Middle frontal gyrus (tissue), 1 donor: ENCODE data around the gene CHRNB1.

Source experiments
- DNase-seq: peaks from one replicate; pipeline ENCODE4 v3.0.0-alpha.2; 2015; ENCODE audit warnings: low spot score; ENCODE audit errors: extremely low spot score

CHRNB1 gene

DNA sequence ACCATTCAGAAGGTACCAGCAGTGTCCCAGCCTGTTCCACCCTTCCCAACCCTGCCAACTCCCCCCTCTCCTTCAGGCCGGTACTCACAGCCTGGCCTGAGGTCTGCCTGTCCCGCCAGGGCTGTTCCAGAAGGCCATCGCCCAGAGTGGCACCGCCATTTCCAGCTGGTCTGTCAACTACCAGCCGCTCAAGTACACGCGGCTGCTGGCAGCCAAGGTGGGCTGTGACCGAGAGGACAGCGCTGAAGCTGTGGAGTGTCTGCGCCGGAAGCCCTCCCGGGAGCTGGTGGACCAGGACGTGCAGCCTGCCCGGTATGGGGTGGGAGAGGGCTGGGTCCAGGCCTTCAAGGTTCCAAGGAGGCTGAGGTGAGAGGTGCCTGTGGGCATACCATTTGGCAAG lies 30.0 kb upstream of the CHRNB1 start:
- DNase-seq = no peak

DNA sequence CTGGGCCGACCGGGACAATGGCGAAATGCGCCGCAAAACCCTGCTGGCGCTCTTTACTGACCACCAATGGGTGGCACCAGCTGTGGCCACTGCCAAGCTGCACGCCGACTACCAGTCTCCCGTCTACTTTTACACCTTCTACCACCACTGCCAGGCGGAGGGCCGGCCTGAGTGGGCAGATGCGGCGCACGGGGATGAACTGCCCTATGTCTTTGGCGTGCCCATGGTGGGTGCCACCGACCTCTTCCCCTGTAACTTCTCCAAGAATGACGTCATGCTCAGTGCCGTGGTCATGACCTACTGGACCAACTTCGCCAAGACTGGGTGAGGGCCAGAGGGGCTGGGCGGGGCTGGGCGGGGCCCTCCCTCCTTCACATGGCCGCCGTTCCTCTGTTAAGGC lies 29.1 kb upstream of the CHRNB1 start:
- DNase-seq = no peak

DNA sequence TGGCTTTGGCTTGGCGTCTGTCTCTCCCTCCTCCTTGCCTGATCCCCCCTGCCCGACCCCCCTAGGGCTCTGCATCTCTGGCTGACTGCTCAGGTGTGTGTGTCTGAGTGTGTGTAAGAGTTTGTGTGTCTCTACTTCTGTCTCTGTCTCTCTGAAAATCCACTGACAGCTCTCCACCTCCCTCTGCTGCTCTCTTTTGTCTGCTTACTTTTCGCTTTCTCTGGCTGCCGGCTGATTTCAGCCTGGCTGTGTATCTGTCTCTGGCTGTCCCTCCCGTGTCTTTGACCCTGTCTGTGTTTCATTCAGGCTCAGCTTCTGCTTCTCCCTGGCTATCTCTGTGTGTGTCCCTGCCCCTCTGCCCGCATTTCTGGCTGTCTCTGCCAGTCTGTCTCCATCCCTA lies 28.5 kb upstream of the CHRNB1 start:
- DNase-seq = no peak

DNA sequence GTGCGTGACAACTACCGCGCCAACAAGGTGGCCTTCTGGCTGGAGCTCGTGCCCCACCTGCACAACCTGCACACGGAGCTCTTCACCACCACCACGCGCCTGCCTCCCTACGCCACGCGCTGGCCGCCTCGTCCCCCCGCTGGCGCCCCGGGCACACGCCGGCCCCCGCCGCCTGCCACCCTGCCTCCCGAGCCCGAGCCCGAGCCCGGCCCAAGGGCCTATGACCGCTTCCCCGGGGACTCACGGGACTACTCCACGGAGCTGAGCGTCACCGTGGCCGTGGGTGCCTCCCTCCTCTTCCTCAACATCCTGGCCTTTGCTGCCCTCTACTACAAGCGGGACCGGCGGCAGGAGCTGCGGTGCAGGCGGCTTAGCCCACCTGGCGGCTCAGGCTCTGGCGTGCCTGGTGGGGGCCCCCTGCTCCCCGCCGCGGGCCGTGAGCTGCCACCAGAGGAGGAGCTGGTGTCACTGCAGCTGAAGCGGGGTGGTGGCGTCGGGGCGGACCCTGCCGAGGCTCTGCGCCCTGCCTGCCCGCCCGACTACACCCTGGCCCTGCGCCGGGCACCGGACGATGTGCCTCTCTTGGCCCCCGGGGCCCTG lies 27.7 kb upstream of the CHRNB1 start:
- no peak for DNase-seq

DNA sequence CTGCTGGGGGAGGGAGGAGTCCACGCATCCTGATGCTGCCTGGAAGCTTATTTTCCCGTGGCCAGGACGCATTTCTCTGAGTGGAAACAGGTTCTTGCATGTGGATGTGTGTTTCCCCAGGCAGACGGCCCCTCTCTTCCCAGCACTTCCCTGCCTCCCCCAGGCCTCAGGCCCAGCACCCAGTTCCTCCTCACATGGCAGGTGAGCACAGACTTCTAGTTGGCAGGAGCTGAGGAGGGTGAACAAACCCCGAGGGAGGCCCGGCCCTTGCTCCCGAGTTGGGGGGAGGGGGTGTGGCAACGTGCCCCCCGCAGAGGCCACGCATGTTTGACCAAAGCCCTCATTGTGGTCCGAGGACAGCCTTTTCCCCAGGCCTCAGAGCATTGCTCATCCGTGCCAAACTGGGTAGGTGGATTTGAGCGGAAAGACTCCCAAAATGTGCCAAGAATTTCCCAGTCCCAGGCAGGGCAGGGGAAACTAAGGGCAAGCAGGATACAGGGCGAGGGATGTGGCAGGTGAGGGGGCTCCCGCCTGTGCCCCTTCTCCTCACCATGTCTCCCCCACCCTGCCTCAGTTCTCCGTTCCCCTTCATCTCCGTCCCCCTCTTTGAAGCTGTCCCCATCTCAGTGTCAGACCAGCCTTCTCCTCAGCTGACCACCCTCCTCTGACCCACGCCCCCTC lies 26.2 kb upstream of the CHRNB1 start:
- no peak for DNase-seq

DNA sequence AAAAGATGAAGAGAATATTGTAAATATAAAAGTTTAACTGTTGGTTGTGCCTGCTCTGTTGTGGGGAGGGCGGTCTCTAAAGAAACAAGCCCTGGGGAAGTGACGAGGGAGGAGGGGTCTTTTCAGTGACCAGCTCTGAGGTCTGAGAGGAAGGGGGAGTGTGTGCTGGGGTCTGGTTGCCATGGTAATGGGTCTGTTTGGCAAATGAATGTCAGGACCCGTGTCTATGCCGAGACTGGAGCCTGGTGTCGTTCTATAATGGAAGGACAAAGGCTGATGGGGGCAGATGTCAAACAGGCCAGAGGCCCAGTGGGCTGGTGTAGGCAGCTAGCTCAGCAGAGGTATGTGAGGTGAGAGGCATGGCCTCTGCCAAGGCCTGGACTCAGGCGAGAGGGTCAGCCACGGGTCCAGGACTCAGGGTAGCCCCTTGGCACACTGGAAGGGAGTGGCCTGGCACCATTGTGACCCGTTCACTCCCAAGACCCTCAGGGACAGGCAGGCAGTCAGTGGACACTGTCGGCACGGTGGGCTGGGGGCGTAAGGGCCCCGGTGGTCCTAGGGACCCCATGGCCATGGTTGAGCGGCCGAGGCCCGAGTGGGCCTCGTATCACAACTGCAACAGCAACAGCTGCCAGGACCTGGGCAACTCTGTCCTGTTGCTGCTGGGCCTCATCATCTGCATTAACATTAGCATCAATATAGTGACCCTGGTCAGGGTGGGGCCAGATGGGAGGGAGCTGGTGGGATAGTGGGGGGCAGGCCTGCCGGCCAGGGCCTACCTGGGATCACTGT lies 24.8 kb upstream of the CHRNB1 start, which contains the start of gene SPEM1:
Gene SPEM1 (plus strand): TSS at position 506 of the 792 bp plus-strand sequence. CDS start 61 bp downstream, at position 567.
- no peak for DNase-seq

DNA sequence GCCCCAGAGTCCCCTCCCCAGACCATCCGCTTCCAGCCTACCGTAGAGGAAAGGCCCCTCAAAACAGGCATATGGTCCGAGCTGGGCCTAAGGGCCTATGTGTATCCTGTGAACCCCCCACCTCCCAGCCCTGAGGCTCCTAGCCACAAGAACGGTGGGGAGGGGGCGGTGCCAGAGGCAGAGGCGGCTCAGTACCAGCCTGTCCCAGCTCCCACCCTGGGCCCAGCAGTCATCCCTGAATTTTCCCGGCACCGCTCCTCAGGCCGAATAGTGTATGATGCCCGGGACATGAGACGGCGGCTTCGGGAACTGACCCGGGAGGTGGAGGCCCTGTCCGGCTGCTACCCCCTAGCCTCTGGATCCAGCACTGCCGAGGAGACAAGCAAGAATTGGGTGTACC lies 23.7 kb upstream of the CHRNB1 start:
- no peak for DNase-seq

DNA sequence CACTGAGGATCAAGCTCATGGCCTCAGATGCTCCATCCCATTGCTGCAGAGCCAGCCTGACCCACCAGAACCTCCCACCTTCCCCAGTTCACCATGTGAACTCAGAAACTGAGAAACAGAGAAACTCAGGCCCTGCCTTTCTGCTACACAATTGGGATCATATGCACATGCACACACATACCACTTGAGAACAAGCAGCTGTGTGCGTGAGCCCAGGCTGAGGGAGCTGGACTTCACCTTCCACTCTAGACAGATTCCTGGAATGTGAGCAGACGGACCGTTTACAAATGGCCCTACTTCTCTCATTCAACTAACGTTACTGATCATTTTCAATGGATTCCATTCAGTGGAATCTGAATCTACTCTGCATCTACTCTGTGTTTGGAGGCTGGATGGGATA lies 21.2 kb upstream of the CHRNB1 start:
- DNase-seq = no peak

DNA sequence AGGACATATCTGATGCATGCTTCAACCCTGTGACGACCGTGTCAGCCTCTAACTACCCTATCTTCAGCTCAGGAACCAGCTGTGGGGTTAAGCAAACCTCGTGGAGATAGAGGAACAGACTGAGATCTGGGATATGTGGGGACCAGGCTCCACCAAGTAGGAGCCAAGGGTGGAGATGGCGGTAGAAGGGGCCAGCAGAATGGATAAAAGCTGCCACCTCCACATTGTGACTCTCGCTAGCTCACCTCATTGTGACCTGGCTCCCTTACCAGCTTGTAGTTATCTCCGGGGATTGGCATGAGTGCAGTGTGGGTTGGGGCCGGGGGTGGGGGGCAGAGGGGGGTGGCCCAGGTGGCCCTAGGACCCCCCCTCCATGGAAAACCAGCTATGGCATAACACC lies 19.5 kb upstream of the CHRNB1 start, which contains the start of gene SPEM2:
Gene SPEM2 (plus strand): TSS at position 301 of the 400 bp plus-strand sequence. CDS start 73 bp downstream, at position 374.
- DNase-seq = no peak

DNA sequence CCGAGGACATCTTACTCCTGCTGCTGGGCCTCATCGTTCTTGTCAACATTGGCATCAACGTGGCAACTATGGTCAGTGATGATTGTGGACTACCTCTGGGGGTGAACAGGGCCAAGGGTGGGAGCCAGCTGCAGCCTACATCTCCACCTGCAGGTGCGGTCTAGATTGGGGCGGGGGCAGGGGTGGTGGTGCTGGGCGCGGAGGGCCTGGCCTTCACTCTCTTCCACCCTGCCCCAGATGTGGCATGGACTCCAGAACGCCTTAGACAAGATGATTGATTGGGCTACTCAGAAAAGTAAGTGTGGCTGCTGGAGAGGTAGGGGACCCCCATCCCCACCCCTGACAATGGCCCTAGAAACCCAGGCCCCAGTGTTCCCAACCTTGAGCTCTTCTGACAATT lies 19.1 kb upstream of the CHRNB1 start:
- DNase-seq = no peak

DNA sequence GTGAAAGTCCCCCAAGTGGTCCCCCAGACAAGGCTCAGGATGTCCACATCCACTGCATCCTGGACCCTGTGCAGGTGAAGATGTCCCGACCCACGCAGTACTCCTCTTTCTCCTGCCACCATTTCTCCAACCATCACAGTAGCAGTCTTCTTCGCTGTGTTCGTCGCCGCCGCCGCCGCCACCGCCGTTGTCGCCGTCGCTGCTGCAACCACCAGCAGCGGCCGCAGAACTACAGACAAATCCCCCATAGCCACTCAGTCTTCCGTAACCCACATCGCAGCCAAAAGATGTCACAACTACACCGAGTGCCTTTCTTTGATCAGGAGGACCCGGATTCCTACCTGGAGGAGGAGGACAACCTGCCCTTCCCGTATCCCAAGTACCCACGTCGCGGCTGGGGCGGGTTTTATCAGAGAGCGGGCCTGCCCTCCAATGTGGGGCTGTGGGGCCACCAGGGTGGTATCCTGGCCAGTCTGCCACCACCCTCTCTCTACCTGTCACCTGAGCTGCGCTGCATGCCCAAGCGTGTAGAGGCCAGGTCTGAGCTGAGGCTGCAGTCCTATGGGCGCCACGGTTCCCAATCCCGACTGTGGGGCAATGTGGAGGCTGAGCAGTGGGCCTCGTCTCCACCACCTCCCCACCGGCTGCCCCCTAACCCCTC lies 18.5 kb upstream of the CHRNB1 start:
- no peak for DNase-seq

DNA sequence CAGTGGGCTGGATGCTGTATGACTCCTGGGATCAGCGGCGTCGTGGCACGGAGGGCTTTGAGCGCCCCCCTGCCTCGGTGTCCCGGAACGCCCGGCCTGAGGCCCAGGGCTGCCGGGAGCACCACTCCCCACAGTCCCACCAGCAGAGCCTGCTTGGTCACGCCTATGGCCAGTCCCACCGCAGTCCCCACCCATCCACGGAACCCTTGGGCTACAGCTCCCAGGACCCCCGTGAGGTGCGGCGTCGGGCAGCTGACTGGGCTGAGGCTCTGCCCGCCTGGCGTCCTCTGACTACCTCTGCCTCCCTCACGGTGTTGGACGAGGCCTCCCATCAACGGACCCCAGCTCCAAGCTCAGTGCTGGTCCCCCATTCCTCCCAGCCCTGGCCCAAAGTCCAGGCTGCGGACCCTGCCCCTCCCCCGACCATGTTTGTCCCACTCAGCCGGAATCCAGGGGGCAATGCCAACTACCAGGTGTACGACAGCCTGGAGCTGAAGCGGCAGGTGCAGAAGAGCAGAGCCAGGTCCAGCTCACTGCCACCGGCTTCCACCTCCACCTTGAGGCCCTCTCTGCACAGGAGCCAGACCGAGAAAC lies 17.9 kb upstream of the CHRNB1 start:
- no peak for DNase-seq

DNA sequence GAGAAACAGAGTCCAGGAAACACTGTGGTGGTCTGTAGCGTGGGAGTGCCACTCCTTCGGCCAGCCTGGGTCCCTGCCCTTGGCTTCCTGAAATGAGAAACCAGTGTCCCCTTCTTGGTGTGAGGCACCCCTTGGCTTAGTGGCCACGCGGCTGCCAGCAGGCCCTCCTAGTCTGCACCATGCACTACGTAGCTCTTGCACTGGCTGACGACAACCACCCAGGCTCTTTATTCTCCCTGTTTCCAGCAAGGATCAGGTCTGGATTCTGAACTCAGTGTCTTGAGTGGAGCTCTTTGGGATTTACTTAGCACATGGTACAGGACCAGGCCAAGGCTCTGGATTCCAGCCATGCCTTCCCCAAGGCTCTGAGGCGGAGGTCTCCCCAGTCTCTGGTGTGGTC lies 17.3 kb upstream of the CHRNB1 start:
- DNase-seq = no peak

DNA sequence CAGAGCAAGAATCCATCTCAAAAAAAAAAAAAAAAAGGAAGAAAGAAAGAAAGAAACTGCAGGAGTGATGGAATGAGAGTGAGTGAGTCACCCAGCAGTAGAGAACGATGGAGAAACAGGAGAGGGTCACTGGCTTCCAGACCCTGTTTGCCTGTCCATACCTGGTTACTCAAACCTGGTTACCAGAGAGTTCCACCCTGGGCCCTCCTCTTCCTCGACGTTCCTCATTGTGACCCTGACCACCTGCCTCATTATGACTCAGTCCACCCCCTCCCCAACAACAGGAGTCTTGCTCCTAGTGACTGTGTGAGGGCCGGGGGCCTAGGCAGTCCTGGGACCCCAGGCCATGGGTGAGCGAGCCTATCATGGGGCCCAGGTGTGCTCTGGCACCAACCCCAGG lies 16.3 kb upstream of the CHRNB1 start, which contains the start of gene SPEM3:
Gene SPEM3 (plus strand): TSS at position 301 of the 400 bp plus-strand sequence. CDS start 46 bp downstream, at position 347.
- no peak for DNase-seq

DNA sequence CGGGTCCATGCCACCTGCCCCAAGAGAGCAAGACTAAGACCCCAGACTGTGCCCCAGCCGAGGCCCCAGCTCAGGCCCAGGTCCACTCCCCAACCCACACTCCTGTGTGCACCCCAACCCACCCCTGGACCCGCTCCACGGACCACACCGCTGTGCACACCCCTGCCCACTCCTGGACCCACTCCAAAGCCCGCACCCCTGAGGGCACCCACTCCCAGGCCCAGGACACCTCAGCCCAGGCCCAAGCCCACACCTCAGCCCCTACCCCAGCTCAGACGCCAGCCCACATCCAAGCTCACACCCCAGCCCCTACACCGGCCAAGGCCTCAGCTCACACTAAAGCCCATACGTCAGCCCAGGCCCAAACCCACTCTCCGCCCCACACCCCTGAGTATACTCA lies 15.1 kb upstream of the CHRNB1 start:
- no peak for DNase-seq

DNA sequence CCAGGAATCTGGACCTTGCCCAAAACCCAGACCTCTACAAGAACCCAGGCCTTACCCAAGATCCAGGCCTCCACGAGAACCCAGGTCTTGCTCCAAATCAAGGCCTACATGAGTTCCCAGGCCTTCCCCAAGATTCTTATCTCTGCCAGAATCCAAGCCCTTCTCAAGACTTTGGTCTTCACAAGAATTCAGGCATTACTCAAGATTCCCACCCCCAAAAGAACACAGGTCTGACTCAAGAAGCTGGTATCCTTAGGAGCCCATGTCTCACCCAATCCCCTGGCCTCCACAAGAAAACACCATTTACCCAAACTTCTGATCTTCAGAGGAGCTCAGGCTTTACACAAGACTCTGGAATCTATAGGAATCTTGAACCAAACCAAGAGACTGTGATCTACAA lies 13.6 kb upstream of the CHRNB1 start:
- no peak for DNase-seq

DNA sequence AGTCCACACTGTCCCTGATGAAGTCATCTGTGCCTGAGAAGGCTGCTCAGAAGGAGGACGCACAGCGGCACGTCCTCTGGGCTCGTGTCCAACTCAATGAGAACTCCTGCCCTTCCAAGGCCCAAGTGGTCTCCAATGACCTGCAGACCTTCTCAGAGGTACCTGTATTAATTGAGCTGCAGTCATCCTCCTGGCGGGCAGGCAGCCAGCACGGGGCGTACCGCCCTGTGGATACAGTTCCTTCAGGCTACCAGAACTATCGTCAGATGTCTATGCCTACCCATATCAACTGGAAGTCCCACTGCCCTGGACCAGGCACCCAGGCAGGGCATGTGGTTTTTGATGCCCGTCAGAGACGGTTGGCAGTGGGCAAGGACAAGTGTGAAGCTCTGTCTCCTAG lies 12.6 kb upstream of the CHRNB1 start:
- DNase-seq = no peak

DNA sequence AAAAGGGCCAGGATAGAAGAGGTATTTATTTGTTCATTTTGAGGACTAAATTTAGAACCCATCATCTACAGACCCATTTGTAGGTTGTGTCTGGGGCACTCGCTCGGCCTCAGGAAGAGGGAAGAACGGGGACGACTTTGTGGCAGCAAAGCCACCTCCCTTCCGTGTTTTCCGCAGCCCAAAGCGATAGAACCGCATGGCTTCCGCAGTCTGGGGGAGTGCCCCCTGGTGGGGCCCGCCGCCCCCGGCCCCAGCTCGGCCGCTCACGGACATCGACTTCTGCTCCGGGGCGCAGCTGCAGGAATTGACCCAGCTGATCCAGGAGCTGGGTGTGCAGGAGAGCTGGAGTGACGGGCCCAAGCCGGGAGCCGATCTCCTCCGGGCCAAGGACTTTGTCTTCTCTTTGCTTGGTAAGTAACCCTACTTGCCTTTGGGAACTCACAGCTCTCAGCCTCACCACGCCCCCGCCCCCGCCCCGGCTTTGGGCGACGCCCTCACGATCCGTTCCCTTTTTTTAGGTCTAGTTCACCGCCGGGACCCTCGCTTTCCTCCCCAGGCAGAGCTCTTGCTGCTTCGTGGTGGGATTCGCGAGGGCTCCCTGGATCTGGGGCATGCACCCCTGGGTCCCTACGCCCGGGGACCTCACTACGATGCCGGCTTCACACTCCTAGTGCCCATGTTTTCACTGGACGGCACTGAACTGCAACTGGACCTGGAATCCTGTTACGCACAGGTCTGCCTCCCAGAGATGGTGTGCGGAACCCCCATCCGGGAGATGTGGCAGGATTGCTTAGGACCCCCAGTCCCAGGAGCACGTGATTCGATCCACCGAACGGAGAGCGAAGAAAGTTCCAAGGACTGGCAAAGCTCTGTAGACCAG lies 8.9 kb upstream of the CHRNB1 start:
- no peak for DNase-seq

DNA sequence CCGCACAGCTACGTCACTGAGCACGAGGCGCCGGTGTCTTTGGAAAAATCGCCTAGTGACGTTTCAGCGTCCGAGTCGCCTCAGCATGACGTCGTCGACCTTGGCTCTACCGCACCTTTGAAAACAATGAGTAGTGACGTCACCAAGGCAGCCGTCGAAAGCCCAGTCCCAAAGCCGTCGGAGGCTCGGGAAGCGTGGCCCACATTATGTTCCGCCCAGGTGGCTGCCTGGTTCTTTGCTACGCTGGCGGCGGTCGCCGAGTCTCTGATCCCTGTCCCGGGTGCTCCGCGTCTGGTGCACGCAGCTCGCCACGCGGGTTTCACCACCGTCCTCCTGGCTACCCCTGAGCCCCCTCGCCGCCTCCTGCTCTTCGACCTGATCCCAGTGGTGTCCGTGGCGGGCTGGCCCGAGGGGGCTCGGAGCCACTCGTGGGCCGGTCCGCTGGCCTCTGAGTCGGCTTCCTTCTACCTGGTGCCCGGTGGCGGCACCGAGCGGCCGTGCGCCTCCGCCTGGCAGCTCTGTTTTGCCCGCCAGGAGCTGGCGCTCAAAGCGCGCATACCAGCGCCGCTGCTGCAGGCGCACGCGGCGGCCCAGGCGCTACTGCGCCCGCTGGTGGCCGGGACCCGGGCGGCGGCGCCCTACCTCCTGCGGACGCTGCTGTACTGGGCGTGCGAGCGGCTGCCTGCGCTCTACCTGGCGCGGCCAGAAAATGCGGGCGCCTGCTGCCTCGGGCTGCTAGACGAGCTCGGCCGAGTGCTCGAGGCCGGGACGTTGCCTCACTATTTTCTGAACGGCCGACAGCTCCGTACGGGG lies 8.1 kb upstream of the CHRNB1 start:
- DNase-seq = peak; percentile 36
